Stimulated activated CD4-positive, alpha-beta T cell treated with anti-CD3 and anti-CD28 coated beads, TNF-alpha, amount 100 ng/mL, for 24 hours (primary cell): ENCODE data around the gene SORBS1.

Experiments
- DNase-seq, 3 experiments: peaks; one replicate each; pipeline ENCODE4 v3.0.0-alpha.2; 2020; ENCODE audit warnings: low read depth in 3 of 3

SORBS1 gene

GRCh38 chr10:95565336-95565735 is 4.2 kb upstream of the SORBS1 start:
- DNase-seq, result no peak

- DNase-seq, result no peak
Measured at GRCh38 chr10:95564291-95564690, 3.1 kb upstream of the SORBS1 start.

- DNase-seq, result no peak
Measured at GRCh38 chr10:95562341-95562965, 1.3 kb upstream of the SORBS1 start.

- DNase-seq, result no peak
Measured at GRCh38 chr10:95561864-95562177, 650 bp upstream of the SORBS1 start.

GRCh38 chr10:95560278-95561176 is 644 bp downstream of the SORBS1 start:
- DNase-seq, result peak in 1 of 3 experiments; percentile 29

- DNase-seq, result no peak
Measured at GRCh38 chr10:95559896-95560277, 1.3 kb downstream of the SORBS1 start.

GRCh38 chr10:95559471-95559870 is 1.7 kb downstream of the SORBS1 start:
- no peak for DNase-seq

GRCh38 chr10:95558593-95559320 is 2.4 kb downstream of the SORBS1 start:
- no peak for DNase-seq

GRCh38 chr10:95556994-95557767 is 4.0 kb downstream of the SORBS1 start:
- no peak for DNase-seq

- no peak for DNase-seq
Measured at GRCh38 chr10:95553674-95554073, 7.5 kb downstream of the SORBS1 start.

GRCh38 chr10:95552679-95553342 is 8.4 kb downstream of the SORBS1 start:
- DNase-seq, result no peak

GRCh38 chr10:95550073-95550672 is 11.0 kb downstream of the SORBS1 start:
- no peak for DNase-seq

GRCh38 chr10:95547791-95548435 is 13.3 kb downstream of the SORBS1 start:
- no peak for DNase-seq

- no peak for DNase-seq
Measured at GRCh38 chr10:95547197-95547596, 14.0 kb downstream of the SORBS1 start.

GRCh38 chr10:95545981-95546380 is 15.2 kb downstream of the SORBS1 start:
- DNase-seq, result no peak

- DNase-seq, result no peak
Measured at GRCh38 chr10:95544783-95545500, 16.2 kb downstream of the SORBS1 start.

GRCh38 chr10:95543459-95543858 is 17.7 kb downstream of the SORBS1 start:
- DNase-seq, result no peak

GRCh38 chr10:95542761-95543160 is 18.4 kb downstream of the SORBS1 start:
- DNase-seq, result no peak

- DNase-seq, result no peak
Measured at GRCh38 chr10:95542330-95542729, 18.8 kb downstream of the SORBS1 start.
